ENCODE results near the gene TSHZ2.

DNA sequence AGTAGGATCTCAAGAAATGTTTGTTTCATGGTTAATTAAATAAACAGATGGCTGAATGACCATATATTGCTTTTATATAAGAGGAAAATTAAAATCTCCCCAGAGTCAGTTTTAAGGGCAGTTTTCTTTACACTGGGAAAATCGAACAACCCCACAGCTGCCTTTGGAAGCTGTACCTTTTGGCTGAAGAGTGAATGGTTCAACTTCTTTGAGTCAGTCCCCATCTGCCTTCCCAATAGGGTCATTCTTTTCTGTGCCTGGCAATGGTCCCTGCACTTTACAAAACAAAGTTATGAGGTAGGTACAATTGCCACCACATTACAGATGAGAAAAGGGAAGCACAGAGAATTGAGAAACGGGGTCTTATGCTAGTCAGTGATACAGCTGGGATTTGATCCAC, 39.5 kb downstream of the TSHZ2 start:
- TF ChIP-seq, protein P1, sequence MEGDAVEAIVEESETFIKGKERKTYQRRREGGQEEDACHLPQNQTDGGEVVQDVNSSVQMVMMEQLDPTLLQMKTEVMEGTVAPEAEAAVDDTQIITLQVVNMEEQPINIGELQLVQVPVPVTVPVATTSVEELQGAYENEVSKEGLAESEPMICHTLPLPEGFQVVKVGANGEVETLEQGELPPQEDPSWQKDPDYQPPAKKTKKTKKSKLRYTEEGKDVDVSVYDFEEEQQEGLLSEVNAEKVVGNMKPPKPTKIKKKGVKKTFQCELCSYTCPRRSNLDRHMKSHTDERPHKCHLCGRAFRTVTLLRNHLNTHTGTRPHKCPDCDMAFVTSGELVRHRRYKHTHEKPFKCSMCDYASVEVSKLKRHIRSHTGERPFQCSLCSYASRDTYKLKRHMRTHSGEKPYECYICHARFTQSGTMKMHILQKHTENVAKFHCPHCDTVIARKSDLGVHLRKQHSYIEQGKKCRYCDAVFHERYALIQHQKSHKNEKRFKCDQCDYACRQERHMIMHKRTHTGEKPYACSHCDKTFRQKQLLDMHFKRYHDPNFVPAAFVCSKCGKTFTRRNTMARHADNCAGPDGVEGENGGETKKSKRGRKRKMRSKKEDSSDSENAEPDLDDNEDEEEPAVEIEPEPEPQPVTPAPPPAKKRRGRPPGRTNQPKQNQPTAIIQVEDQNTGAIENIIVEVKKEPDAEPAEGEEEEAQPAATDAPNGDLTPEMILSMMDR (IDR thresholded peaks at IDR 0.05), result no peak
- TF ChIP-seq POLR2AphosphoS5 (IDR thresholded peaks at IDR 0.05), result no peak
